ENCODE data around the gene USHBP1. TPM values are rescaled to one million over a fixed set of nuclear protein-coding genes. Genes with fewer than 3 reads are reported as not detected.

USHBP1 gene
- total RNA-seq, 4 donors from 2014 or later, result 8.9 to 24.3 (median 11.1) TPM

- H3K27ac ChIP-seq, result peak overlapping the region in 2 of 3 donors; percentile 48 to 76
- peak overlapping the region in 1 of 3 donors; percentile 24 for H3K4me3 ChIP-seq (replicated peaks in 1 of 3)
- DNase-seq, result no peak
- H3K9me3 ChIP-seq, result no peaks in the 10 kb centered on the region
- no peaks in the 10 kb centered on the region for H3K36me3 ChIP-seq
- peaks cover 5% of the 10 kb centered on the region in 2 donors for H3K4me1 ChIP-seq
- TF ChIP-seq POLR2A (IDR thresholded peaks at IDR 0.05), result no peak
- TF ChIP-seq CTCF (IDR thresholded peaks at IDR 0.05), result no peak
- WGBS, 2 donors, result 80 to 83% methylated on average over 20 to 23 of the region's 23 CpGs
- intact Hi-C loops (cut with DNase I), result loop anchor here (10.0 kb wide), 1 partner anchor 49 kb away; the partner anchor contains the start of gene USE1
- H3K27me3 ChIP-seq, result no peaks in the 10 kb centered on the region
These were observed 569 bp downstream of the USHBP1 start for GRCh38 chr19:17263712-17264640.

GRCh38 chr19:17262557-17262956 lies 2.0 kb downstream of the USHBP1 start:
- Histone ChIP-seq H3K9me3 (no peaks in the 10 kb centered on the region), H3K27ac (no peak overlapping the region), H3K36me3 (no peaks in the 10 kb centered on the region), H3K27me3 (no peaks in the 10 kb centered on the region), H3K4me1 (no peaks in the 10 kb centered on the region), H3K4me3 (replicated peaks in 1 of 3) (no peak overlapping the region)
- 56 to 76% methylated on average over 11 to 16 of the region's 16 CpGs for WGBS, 2 donors
- intact Hi-C loops (cut with DNase I), result loop anchor here (10.0 kb wide), 1 partner anchor 48 kb away; the partner anchor contains the start of gene USE1
- no peak for DNase-seq
- TF ChIP-seq POLR2A (IDR thresholded peaks at IDR 0.05), result no peak
- TF ChIP-seq CTCF (IDR thresholded peaks at IDR 0.05), result no peak

GRCh38 chr19:17260842-17261325 lies 3.7 kb downstream of the USHBP1 start:
- 18 to 19% methylated on average over 15 of the region's 15 CpGs for WGBS, 2 donors
- peak; percentile 79 to 88 for DNase-seq
- Histone ChIP-seq H3K27ac (no peak overlapping the region), H3K9me3 (no peaks in the 10 kb centered on the region), H3K36me3 (no peaks in the 10 kb centered on the region), H3K27me3 (no peaks in the 10 kb centered on the region), H3K4me1 (no peaks in the 10 kb centered on the region), H3K4me3 (replicated peaks in 1 of 3) (no peak overlapping the region)
- intact Hi-C loops (cut with DNase I), result loop anchor here (10.0 kb wide), 1 partner anchor 46 kb away; the partner anchor contains the start of gene USE1
- TF ChIP-seq POLR2A (IDR thresholded peaks at IDR 0.05) (no peak), CTCF (IDR thresholded peaks at IDR 0.05) (peak; percentile 66 to 90 (median 88))

GRCh38 chr19:17259934-17260333 lies 4.6 kb downstream of the USHBP1 start:
- H3K36me3 ChIP-seq, result no peaks in the 10 kb centered on the region
- TF ChIP-seq CTCF (IDR thresholded peaks at IDR 0.05), result no peak
- TF ChIP-seq POLR2A (IDR thresholded peaks at IDR 0.05), result no peak
- H3K27me3 ChIP-seq, result no peaks in the 10 kb centered on the region
- intact Hi-C loops (cut with DNase I), result loop anchor here (10.0 kb wide), 1 partner anchor 45 kb away; the partner anchor contains the start of gene USE1
- no peaks in the 10 kb centered on the region for H3K9me3 ChIP-seq
- no peak overlapping the region for H3K4me3 ChIP-seq (replicated peaks in 1 of 3)
- no peak overlapping the region for H3K27ac ChIP-seq
- DNase-seq, result no peak
- WGBS, 2 donors, result 50 to 67% methylated on average over 1 of the region's 1 CpG
- no peaks in the 10 kb centered on the region for H3K4me1 ChIP-seq

Data from thyroid gland (tissue), 4 donors.